ENCODE measurements around the gene ASNS.

- TF ChIP-seq CTCF (IDR thresholded peaks at IDR 0.05) (no peak), POLR2AphosphoS5 (IDR thresholded peaks at IDR 0.05) (peak; percentile 32 to 63 (median 44)), POLR2A (IDR thresholded peaks at IDR 0.05) (no peak)
Measured at GRCh38 chr7:97851683-97852082, 20.5 kb downstream of the ASNS start.

Data from sigmoid colon (tissue), 4 donors.